HG02678 (cell line): ENCODE measurements around the gene AP2M1.

ENCODE experiments used
- ATAC-seq: cut with Tn5 transposase; IDR thresholded peaks from one replicate; pipeline ENCODE4 v1.9.1; 2021; ENCODE audit warnings: mild to moderate bottlenecking, moderate library complexity; ENCODE audit not compliant: unreplicated experiment

Gene AP2M1

DNA sequence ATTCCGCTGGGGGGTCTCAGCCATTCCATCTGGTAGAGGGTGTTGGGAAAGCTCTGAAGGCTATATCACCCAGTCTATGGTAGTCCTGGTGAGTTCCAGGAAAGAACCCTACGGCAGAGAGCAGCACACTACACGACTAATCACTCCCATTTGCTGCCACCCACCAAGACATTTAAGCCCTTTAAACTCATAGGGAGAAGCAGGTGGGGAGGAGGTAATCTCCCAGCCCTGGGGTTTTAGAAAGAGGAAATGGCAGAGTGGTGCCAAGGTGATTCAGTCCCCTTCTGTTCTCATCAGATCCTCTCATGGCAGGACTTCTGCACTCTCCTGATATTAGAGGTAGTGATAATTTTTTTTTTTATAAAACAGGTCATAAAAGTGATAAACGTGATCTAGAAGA lies 44.2 kb downstream of the AP2M1 start:
- no peak for ATAC-seq

DNA sequence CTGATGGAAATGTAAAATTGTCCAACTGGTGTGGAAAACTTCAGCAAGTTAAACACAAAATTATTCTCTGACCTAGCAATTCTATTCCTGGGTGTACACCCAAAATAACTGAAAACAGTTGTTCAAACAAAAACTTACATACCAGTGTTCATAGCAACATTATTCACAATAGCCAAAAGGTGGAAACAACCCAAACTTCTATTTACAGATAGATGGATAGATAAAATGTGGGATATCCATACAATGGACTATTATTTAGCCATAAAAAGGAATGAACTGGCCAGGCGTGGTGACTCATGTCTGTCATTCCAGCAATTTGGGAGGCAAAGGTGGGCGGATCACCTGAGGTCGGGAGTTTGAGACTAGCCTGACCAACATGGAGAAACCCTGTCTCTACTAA lies 47.9 kb downstream of the AP2M1 start:
- ATAC-seq = no peak

- no peak for ATAC-seq
Measured at GRCh38 chr3:184223946-184224345, 49.3 kb downstream of the AP2M1 start.

DNA sequence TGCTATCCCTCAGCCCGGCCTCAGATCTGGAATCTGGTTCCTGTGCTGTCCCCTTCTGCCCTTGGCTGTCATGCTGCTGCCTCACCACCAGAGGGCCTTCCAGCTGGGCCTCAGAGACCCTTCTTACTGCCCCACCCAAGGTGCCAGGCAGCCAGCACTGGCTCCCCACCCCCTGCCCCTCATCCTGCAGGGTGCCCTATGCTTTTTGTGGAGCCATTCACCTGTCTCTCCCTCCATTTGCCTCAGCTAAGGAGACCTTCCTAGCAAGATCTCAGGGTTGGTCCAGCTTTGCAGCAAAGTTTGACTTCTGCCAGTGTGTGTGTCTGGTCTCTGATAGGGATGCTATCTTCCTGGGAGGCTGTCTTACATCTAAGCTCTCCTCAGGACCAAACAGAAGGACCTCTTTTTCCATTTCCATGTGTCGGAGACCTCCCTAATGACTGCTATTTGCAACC lies 52.9 kb downstream of the AP2M1 start:
- ATAC-seq = peak; percentile 35

GRCh38 chr3:184228376-184229137 lies 53.9 kb downstream of the AP2M1 start:
- ATAC-seq = no peak

- ATAC-seq = peak; percentile 84
Measured at GRCh38 chr3:184229394-184230080, 54.9 kb downstream of the AP2M1 start, which contains the start of gene VWA5B2. TSS of gene VWA5B2 (plus strand) at chr3:184229585. CDS start at chr3:184230529, 944 bp downstream.

- peak; percentile 15 for ATAC-seq
Measured at GRCh38 chr3:184230081-184230602, 55.5 kb downstream of the AP2M1 start.

GRCh38 chr3:184230603-184231528 lies 56.2 kb downstream of the AP2M1 start:
- no peak for ATAC-seq

- no peak for ATAC-seq
Measured at GRCh38 chr3:184231671-184232070, 57.0 kb downstream of the AP2M1 start.

GRCh38 chr3:184233127-184233843 lies 58.6 kb downstream of the AP2M1 start:
- ATAC-seq = no peak
